Liver (tissue), 9 donors: Measurements from ENCODE around the gene ZNF697. TPM values are rescaled to one million over a fixed set of nuclear protein-coding genes. Genes with fewer than 3 reads are reported as not detected.

Experiments
- DNase-seq: peaks from one replicate; pipeline ENCODE4 v3.0.0-alpha.2; 2017; ENCODE audit warnings: low spot score
- H3K27ac ChIP-seq, 2 donors: one replicate each; pipeline ENCODE4 v1.7.0; 2013; ENCODE audit warnings: inconsistent platforms in 2 of 2, low read length in 2 of 2, control low read depth in 1 of 2, low read depth in 1 of 2, mild to moderate bottlenecking in 1 of 2
- H3K27me3 ChIP-seq, 4 donors: one replicate each; pipeline versions ENCODE4 v1.6.1 to v1.7.0; 2013; ENCODE audit warnings: low read length in 3 of 4, inconsistent platforms in 1 of 4, mild to moderate bottlenecking in 1 of 4, moderate library complexity in 1 of 4; ENCODE audit not compliant: control insufficient read depth in 4 of 4, insufficient read depth in 4 of 4
- H3K36me3 ChIP-seq, 4 donors: one replicate each; pipeline versions ENCODE4 v1.6.1 to v1.7.0; 2013; ENCODE audit warnings: low read length in 3 of 4, mild to moderate bottlenecking in 3 of 4, low read depth in 1 of 4, moderate library complexity in 1 of 4; ENCODE audit not compliant: control insufficient read depth in 4 of 4, insufficient read depth in 3 of 4
- H3K4me1 ChIP-seq, 4 donors: one replicate each; pipeline versions ENCODE4 v1.6.1 to v1.7.0; 2013; ENCODE audit warnings: low read length in 3 of 4, mild to moderate bottlenecking in 3 of 4, moderate library complexity in 1 of 4; ENCODE audit not compliant: control insufficient read depth in 4 of 4, insufficient read depth in 4 of 4
- H3K4me3 ChIP-seq, 3 donors: one replicate each; pipeline versions ENCODE4 v1.6.1 to v1.7.0; 2013; ENCODE audit warnings: low read length in 3 of 3, control low read depth in 1 of 3, low read depth in 1 of 3, mild to moderate bottlenecking in 1 of 3
- H3K9ac ChIP-seq, 2 donors: one replicate each; pipeline ENCODE4 v1.7.0; 2013; ENCODE audit warnings: low read length in 2 of 2, mild to moderate bottlenecking in 2 of 2, moderate library complexity in 2 of 2, control low read depth in 1 of 2, low read depth in 1 of 2
- H3K9me3 ChIP-seq, 4 donors: one replicate each; pipeline versions ENCODE4 v1.6.1 to v1.7.0; 2013; ENCODE audit warnings: low read length in 3 of 4; ENCODE audit not compliant: control insufficient read depth in 4 of 4
- ATF3 ChIP-seq: IDR thresholded peaks from 2 replicates; pipeline ENCODE4 v1.6.1; 2016; ENCODE audit warnings: antibody characterized with exemption
- CTCF ChIP-seq: fragments of 150-350 bp; IDR thresholded peaks from 2 replicates; pipeline ENCODE4 v1.5.1; 2017; ENCODE audit warnings: improper control_type of control experiment, low read depth, low read length; ENCODE audit not compliant: missing input control
- EGR1 ChIP-seq, 2 donors: IDR thresholded peaks; 2 replicates each; pipeline ENCODE4 v1.6.1; 2016 to 2018; ENCODE audit warnings: antibody characterized with exemption in 2 of 2, low read depth in 2 of 2
- FOXA2 ChIP-seq: IDR thresholded peaks from 2 replicates; pipeline ENCODE4 v1.6.1; 2016; ENCODE audit warnings: antibody characterized with exemption
- HNF4G ChIP-seq: IDR thresholded peaks from 2 replicates; pipeline ENCODE4 v1.6.1; 2016; ENCODE audit warnings: antibody characterized with exemption
- JUND ChIP-seq, 2 donors: IDR thresholded peaks; 2 replicates each; pipeline ENCODE4 v1.6.1; 2016; ENCODE audit warnings: antibody characterized with exemption in 2 of 2
- MAX ChIP-seq: IDR thresholded peaks from 2 replicates; pipeline ENCODE4 v1.6.1; 2016; ENCODE audit warnings: antibody characterized with exemption
- NR2F2 ChIP-seq: IDR thresholded peaks from 2 replicates; pipeline ENCODE4 v1.6.1; 2016; ENCODE audit warnings: antibody characterized with exemption
- RAD21 ChIP-seq, 2 donors: IDR thresholded peaks; 2 replicates each; pipeline ENCODE4 v1.6.1; 2016; ENCODE audit warnings: antibody characterized with exemption in 2 of 2, mild to moderate bottlenecking in 2 of 2
- REST ChIP-seq: IDR thresholded peaks from 2 replicates; pipeline ENCODE4 v1.6.1; 2016; ENCODE audit warnings: antibody characterized with exemption, mild to moderate bottlenecking
- SP1 ChIP-seq: IDR thresholded peaks from 2 replicates; pipeline ENCODE4 v1.6.1; 2018; ENCODE audit warnings: antibody characterized with exemption, mild to moderate bottlenecking
- TAF1 ChIP-seq: conservative IDR thresholded peaks from 2 replicates; pipeline ENCODE4 v1.6.1; 2016; ENCODE audit warnings: antibody characterized with exemption, mild to moderate bottlenecking
- ZBTB33 ChIP-seq: IDR thresholded peaks from 2 replicates; pipeline ENCODE4 v1.6.1; 2016; ENCODE audit warnings: antibody characterized with exemption
- WGBS: extraction: QIAGEN DNeasy Blood & Tissue Kit; methylation state at CpG from one replicate; pipeline ENCODE4 v1.1.7; 2013; 5-methylcytosine and 5-hydroxymethylcytosine counted together
- polyA plus RNA-seq, 2 donors: library from polyadenylated mRNA; stranded (reverse) in 1 of 2; unstranded in 1 of 2; fragments of 200-250 nt in 1 of 2; fragments of >200 nt in 1 of 2; fragmentation: Nextera tagmentation in 1 of 2; extraction: Ambion mirVana in 1 of 2; gene quantifications; one replicate each; pipeline versions ENCODE4 v1.2.1 to v1.2.3, GENCODE V29; 2013 to 2015
- total RNA-seq, 2 donors: library from RNA; depleted of rRNA; stranded (reverse); fragments of >200 nt; gene quantifications; one replicate each; pipeline ENCODE4 v1.2.3, GENCODE V29; 2014
- donor health status: healthy.
- donor health status: healthy.
- donor health status: healthy.
- donor health status: healthy.
- donor health status: healthy.

Gene ZNF697
- total and polyA plus RNA-seq, 4 donors, result 0.89 to 4.5 (median 3.2) TPM

GRCh38 chr1:119594376-119594775 is 53.7 kb downstream of the ZNF697 start (continued):
- TF ChIP-seq ATF3 (no peak), HNF4G (no peak), MAX (no peak), ZBTB33 (no peak), RAD21 (IDR thresholded peaks at IDR 0.05) (no peak), JUND (IDR thresholded peaks at IDR 0.05) (no peak), FOXA2 (no peak)

- no peak overlapping the region for H3K4me3 ChIP-seq
- no peak overlapping the region for H3K9ac ChIP-seq
- no peaks in the 10 kb centered on the region for H3K4me1 ChIP-seq
- WGBS, result 89% methylated on average over 1 of the region's 1 CpG
- no peaks in the 10 kb centered on the region for H3K36me3 ChIP-seq
- H3K27me3 ChIP-seq, result no peaks in the 10 kb centered on the region
- TF ChIP-seq NR2F2 (no peak), RAD21 (IDR thresholded peaks at IDR 0.05) (no peak), TAF1 (no peak), ATF3 (no peak), REST (no peak), JUND (IDR thresholded peaks at IDR 0.05) (no peak), MAX (no peak), SP1 (no peak), FOXA2 (no peak), EGR1 (IDR thresholded peaks at IDR 0.05; ENCODE audit: low read depth in 2 of 2) (no peak)
- no peaks in the 10 kb centered on the region for H3K9me3 ChIP-seq
- no peak for DNase-seq
- H3K27ac ChIP-seq, result no peak overlapping the region
Observed at GRCh38 chr1:119593805-119594204, 54.3 kb downstream of the ZNF697 start.

GRCh38 chr1:119590393-119590792 is 57.7 kb downstream of the ZNF697 start:
- Histone ChIP-seq H3K27me3 (no peaks in the 10 kb centered on the region), H3K27ac (no peak overlapping the region), H3K4me1 (no peaks in the 10 kb centered on the region), H3K4me3 (no peak overlapping the region), H3K9ac (no peak overlapping the region), H3K36me3 (no peaks in the 10 kb centered on the region), H3K9me3 (no peaks in the 10 kb centered on the region)
- no peak for DNase-seq
- TF ChIP-seq RAD21 (IDR thresholded peaks at IDR 0.05) (no peak), CTCF (no peak)
